Measurements from ENCODE around the gene ARRDC1. TPM values are rescaled to one million over a fixed set of nuclear protein-coding genes. Genes with fewer than 3 reads are reported as not detected.

The ARRDC1 gene
- total and polyA plus RNA-seq, 9 of the 15 experiments (the other 6 are each of a cell fraction or from before 2014, with no cell fraction given), result 0.21 to 45.3 (median 18.6) TPM

DNA sequence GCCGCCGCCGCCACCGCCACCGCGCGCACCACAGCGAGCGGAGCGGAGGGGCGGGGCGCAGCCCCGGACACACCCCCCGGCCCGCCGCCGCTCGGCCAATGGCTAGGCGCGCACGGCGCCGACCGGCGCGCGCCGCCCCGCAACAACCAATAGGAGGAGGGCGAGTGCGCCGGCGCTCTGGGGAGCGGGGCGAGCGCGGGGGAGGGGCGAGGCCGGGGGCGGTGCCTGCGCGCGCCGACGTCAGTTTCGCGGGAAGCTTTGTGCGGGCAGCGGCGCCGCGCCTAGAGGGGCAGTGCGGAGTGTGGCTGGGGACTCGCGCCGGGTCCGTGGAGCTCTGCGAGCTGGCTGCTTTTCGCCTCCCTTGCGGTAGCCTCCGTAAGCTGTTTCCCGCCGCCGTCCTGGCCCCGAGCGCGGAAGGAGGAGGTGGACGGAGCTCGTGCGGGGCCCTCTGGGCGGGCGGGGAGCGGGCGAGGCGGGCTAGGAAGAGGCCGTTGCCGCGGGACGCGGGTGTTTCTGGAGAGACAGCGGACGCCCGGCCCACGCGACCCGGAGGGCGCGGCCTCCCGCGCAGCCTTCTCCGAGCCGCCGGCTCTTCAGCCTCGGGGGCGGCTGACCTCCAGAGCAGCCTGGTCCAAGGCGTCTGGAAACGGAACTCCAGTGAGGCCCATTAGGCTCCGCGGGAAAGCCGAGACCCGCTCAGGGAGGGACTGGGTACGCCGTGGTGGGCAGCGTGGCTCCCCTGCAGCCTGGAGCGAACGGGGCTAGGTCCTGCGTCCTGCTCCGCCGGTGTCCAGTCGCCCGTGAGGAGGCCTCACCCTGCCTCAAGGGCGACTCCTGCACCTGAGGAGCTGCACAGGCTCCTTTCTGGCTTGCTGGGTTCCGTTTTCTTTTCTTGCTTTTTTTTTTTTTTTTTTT, 14.8 kb upstream of the ARRDC1 start, which contains the start of gene ZMYND19 (continued):
- TF ChIP-seq ZBTB7A (IDR thresholded peaks at IDR 0.05; ENCODE audit: borderline replicate concordance, control insufficient read depth, low read depth, low read length), result no peak; the same call in 1 of the 2 replicates
- TF ChIP-seq PTBP1 (IDR thresholded peaks at IDR 0.05; ENCODE audit: low read depth, low read length), result no peak
- no peak for TF ChIP-seq LARP7 (IDR thresholded peaks at IDR 0.05)
- TF ChIP-seq, protein P1, sequence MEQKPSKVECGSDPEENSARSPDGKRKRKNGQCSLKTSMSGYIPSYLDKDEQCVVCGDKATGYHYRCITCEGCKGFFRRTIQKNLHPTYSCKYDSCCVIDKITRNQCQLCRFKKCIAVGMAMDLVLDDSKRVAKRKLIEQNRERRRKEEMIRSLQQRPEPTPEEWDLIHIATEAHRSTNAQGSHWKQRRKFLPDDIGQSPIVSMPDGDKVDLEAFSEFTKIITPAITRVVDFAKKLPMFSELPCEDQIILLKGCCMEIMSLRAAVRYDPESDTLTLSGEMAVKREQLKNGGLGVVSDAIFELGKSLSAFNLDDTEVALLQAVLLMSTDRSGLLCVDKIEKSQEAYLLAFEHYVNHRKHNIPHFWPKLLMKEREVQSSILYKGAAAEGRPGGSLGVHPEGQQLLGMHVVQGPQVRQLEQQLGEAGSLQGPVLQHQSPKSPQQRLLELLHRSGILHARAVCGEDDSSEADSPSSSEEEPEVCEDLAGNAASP (IDR thresholded peaks at IDR 0.05), result no peak
- TF ChIP-seq TAF1 (IDR thresholded peaks at IDR 0.05; ENCODE audit: control insufficient read depth, extremely low read depth, insufficient read depth, low read length, severe bottlenecking), result peak; percentile 71
- TF ChIP-seq DIDO1 (tag; IDR thresholded peaks at IDR 0.05; ENCODE audit: low read depth), result no peak
- TF ChIP-seq ATF1 (CRISPR knock-in tag; IDR thresholded peaks at IDR 0.05), result no peak
- TF ChIP-seq ATF1 (tag; IDR thresholded peaks at IDR 0.05), result peak; percentile 90
- TF ChIP-seq, protein P2, sequence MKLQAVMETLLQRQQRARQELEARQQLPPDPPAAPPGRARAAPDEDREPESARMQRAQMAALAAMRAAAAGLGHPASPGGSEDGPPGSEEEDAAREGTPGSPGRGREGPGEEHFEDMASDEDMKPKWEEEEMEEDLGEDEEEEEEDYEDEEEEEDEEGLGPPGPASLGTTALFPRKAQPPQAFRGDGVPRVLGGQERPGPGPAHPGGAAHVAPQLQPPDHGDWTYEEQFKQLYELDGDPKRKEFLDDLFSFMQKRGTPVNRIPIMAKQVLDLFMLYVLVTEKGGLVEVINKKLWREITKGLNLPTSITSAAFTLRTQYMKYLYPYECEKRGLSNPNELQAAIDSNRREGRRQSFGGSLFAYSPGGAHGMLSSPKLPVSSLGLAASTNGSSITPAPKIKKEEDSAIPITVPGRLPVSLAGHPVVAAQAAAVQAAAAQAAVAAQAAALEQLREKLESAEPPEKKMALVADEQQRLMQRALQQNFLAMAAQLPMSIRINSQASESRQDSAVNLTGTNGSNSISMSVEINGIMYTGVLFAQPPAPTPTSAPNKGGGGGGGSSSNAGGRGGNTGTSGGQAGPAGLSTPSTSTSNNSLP (IDR thresholded peaks at IDR 0.05; ENCODE audit: borderline replicate concordance, low read depth, low read length), result no peak
- TF ChIP-seq BMI1 (IDR thresholded peaks at IDR 0.05; ENCODE audit: low read length), result no peak
- TF ChIP-seq, protein P3, sequence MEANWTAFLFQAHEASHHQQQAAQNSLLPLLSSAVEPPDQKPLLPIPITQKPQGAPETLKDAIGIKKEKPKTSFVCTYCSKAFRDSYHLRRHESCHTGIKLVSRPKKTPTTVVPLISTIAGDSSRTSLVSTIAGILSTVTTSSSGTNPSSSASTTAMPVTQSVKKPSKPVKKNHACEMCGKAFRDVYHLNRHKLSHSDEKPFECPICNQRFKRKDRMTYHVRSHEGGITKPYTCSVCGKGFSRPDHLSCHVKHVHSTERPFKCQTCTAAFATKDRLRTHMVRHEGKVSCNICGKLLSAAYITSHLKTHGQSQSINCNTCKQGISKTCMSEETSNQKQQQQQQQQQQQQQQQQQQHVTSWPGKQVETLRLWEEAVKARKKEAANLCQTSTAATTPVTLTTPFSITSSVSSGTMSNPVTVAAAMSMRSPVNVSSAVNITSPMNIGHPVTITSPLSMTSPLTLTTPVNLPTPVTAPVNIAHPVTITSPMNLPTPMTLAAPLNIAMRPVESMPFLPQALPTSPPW (CRISPR knock-in tag; IDR thresholded peaks at IDR 0.05), result peak; percentile 79
- TF ChIP-seq ZFP36 (IDR thresholded peaks at IDR 0.05; ENCODE audit: low read depth, low read length, partially characterized antibody), result no peak
- no peak for TF ChIP-seq ASH1L (IDR thresholded peaks at IDR 0.05; ENCODE audit: borderline replicate concordance, low read depth, partially characterized antibody)
- no peak for TF ChIP-seq CC2D1A (IDR thresholded peaks at IDR 0.05)
- TF ChIP-seq, protein P4, sequence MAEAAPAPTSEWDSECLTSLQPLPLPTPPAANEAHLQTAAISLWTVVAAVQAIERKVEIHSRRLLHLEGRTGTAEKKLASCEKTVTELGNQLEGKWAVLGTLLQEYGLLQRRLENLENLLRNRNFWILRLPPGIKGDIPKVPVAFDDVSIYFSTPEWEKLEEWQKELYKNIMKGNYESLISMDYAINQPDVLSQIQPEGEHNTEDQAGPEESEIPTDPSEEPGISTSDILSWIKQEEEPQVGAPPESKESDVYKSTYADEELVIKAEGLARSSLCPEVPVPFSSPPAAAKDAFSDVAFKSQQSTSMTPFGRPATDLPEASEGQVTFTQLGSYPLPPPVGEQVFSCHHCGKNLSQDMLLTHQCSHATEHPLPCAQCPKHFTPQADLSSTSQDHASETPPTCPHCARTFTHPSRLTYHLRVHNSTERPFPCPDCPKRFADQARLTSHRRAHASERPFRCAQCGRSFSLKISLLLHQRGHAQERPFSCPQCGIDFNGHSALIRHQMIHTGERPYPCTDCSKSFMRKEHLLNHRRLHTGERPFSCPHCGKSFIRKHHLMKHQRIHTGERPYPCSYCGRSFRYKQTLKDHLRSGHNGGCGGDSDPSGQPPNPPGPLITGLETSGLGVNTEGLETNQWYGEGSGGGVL (CRISPR knock-in tag; IDR thresholded peaks at IDR 0.05), result no peak
- no peak for TF ChIP-seq ZNF586 (CRISPR knock-in tag; conservative IDR thresholded peaks at IDR 0.05)
- no peak for TF ChIP-seq TSC22D4 (tag; IDR thresholded peaks at IDR 0.05)
- no peak for TF ChIP-seq ELF1 (tag; IDR thresholded peaks at IDR 0.05)
- TF ChIP-seq POLR2B (IDR thresholded peaks at IDR 0.05; ENCODE audit: low read depth, partially characterized antibody), result no peak
- no peak for TF ChIP-seq ETV1 (tag; conservative IDR thresholded peaks at IDR 0.05; ENCODE audit: low read depth)
- TF ChIP-seq TEAD2 (tag; IDR thresholded peaks at IDR 0.05), result no peak
- TF ChIP-seq MEF2D (tag; conservative IDR thresholded peaks at IDR 0.05; ENCODE audit: low read depth), result no peak
- TF ChIP-seq NCOA1 (IDR thresholded peaks at IDR 0.05; ENCODE audit: low read depth), result no peak

Measured in K562 (cell line).